ENCODE measurements around the gene UBL3.
A peak's percentile ranks its signal among the peaks of the same experiment; 100 is the strongest.

The UBL3 gene

GRCh38 chr13:29753618-29754472 is 96.6 kb downstream of the UBL3 start:
- peak; percentile 49 for DNase-seq (ENCODE audit: low read depth)
- H3K4me3 ChIP-seq (ENCODE audit: low read length) = no peak overlapping the region
- TF ChIP-seq CTCF (conservative IDR thresholded peaks at IDR 0.05; ENCODE audit: low read length) = no peak

GRCh38 chr13:29752175-29752574 is 98.2 kb downstream of the UBL3 start:
- DNase-seq (ENCODE audit: low read depth) = no peak
- TF ChIP-seq CTCF (conservative IDR thresholded peaks at IDR 0.05; ENCODE audit: low read length) = no peak
- H3K4me3 ChIP-seq (ENCODE audit: low read length) = no peak overlapping the region

- no peak overlapping the region for H3K4me3 ChIP-seq (ENCODE audit: low read length)
- no peak for TF ChIP-seq CTCF (conservative IDR thresholded peaks at IDR 0.05; ENCODE audit: low read length)
- no peak for DNase-seq (ENCODE audit: low read depth)
These were observed 100.3 kb downstream of the UBL3 start for GRCh38 chr13:29750183-29750530.

DNA sequence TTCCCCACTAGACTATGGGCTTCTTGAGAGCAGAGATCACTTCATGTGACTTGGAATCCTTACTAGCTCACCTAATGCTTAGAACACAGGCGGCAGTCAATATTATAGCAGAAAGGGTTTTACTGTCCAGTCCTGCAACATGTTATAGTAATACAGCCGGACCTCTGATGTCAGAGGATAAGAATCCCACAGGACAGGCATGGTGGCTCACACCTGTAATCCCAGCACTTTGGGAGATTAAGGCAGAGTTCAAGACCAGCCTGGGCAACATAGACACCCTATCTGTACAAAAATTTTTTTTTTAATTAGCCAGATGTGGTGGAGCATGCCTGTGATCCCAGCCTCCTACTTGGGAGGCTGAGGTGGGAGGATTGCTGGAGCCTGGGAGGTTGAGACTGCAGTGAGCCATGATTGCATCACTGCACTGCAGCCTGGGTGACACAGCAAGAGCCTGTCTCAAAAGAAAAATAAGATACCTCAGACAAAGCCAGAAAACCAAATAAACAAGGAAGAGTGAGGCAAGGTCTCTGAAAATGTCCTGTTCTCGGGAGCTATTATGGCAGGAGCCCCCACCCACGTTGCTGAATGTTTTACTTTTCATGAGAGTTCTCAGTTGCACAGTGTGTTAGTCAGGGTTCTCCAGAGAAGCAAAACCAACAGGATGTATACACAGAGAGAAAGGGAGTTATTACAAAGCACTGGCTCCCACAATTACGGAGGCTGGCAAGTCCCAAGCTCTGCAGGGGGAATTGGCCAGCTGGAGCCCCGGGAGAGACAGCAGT is 100.8 kb downstream of the UBL3 start:
- TF ChIP-seq CTCF (conservative IDR thresholded peaks at IDR 0.05; ENCODE audit: low read length) = no peak
- no peak overlapping the region for H3K4me3 ChIP-seq (ENCODE audit: low read length)
- peak; percentile 12 for DNase-seq (ENCODE audit: low read depth)

- H3K4me3 ChIP-seq (ENCODE audit: low read length) = no peak overlapping the region
- no peak for DNase-seq (ENCODE audit: low read depth)
- no peak for TF ChIP-seq CTCF (conservative IDR thresholded peaks at IDR 0.05; ENCODE audit: low read length)
These were observed 102.3 kb downstream of the UBL3 start for GRCh38 chr13:29748097-29748496.

GRCh38 chr13:29746148-29746677 is 104.2 kb downstream of the UBL3 start:
- TF ChIP-seq CTCF (conservative IDR thresholded peaks at IDR 0.05; ENCODE audit: low read length) = no peak
- DNase-seq (ENCODE audit: low read depth) = peak; percentile 25
- H3K4me3 ChIP-seq (ENCODE audit: low read length) = no peak overlapping the region

Data from AG10803 (cell line).